GM20431 (cell line): Measurements from ENCODE around the gene CPNE5.
"Not testable (repeated sequence)": the region's sequence is repeated elsewhere in the genome, so short reads cannot be mapped to it uniquely, and the experiment has no call there.

ENCODE experiments used
- in situ Hi-C: fragments of 300-500 bp; cut with MseI, MboI; formaldehyde crosslinking; loops from one replicate; pipeline ENCODE4 v1.15.0; 2020; ENCODE audit warnings: low sequenced_read_pairs; ENCODE audit not compliant: unreplicated experiment

CPNE5 gene

GRCh38 chr6:36818756-36819155, 20.5 kb downstream of the CPNE5 start:
- in situ Hi-C loops = no loop called here

GRCh38 chr6:36817847-36818246, 21.4 kb downstream of the CPNE5 start:
- in situ Hi-C loops = no loop called here

GRCh38 chr6:36817176-36817817, 21.9 kb downstream of the CPNE5 start:
- in situ Hi-C loops = no loop called here

GRCh38 chr6:36815962-36816735, 23.1 kb downstream of the CPNE5 start:
- in situ Hi-C loops = no loop called here

- in situ Hi-C loops = no loop called here
These were observed 25.0 kb downstream of the CPNE5 start for GRCh38 chr6:36814249-36814648.

- in situ Hi-C loops = no loop called here
These were observed 25.7 kb downstream of the CPNE5 start for GRCh38 chr6:36813526-36813925.

GRCh38 chr6:36813047-36813446, 26.2 kb downstream of the CPNE5 start:
- in situ Hi-C loops = not testable (repeated sequence)

- in situ Hi-C loops = no loop called here
These were observed 29.1 kb downstream of the CPNE5 start for GRCh38 chr6:36809941-36810803.

GRCh38 chr6:36809156-36809555, 30.1 kb downstream of the CPNE5 start:
- in situ Hi-C loops = no loop called here

GRCh38 chr6:36808634-36809033, 30.6 kb downstream of the CPNE5 start:
- in situ Hi-C loops = no loop called here

GRCh38 chr6:36807750-36808149, 31.5 kb downstream of the CPNE5 start:
- in situ Hi-C loops = no loop called here

GRCh38 chr6:36807143-36807542, 32.1 kb downstream of the CPNE5 start:
- in situ Hi-C loops = no loop called here

GRCh38 chr6:36805917-36806316, 33.3 kb downstream of the CPNE5 start:
- in situ Hi-C loops = no loop called here

GRCh38 chr6:36805096-36805797, 34.0 kb downstream of the CPNE5 start:
- in situ Hi-C loops = no loop called here

- in situ Hi-C loops = no loop called here
These were observed 34.7 kb downstream of the CPNE5 start for GRCh38 chr6:36804563-36804962.

GRCh38 chr6:36803908-36804307, 35.3 kb downstream of the CPNE5 start:
- in situ Hi-C loops = no loop called here

- in situ Hi-C loops = no loop called here
These were observed 35.8 kb downstream of the CPNE5 start for GRCh38 chr6:36803482-36803881.

GRCh38 chr6:36800223-36801076, 38.8 kb downstream of the CPNE5 start:
- in situ Hi-C loops = no loop called here

- in situ Hi-C loops = no loop called here
These were observed 40.4 kb downstream of the CPNE5 start for GRCh38 chr6:36798852-36799251.
